Endothelial cell of umbilical vein (primary cell): ENCODE measurements around the gene BAD. TPM values are rescaled to one million over a fixed set of nuclear protein-coding genes. Genes with fewer than 3 reads are reported as not detected.

Experiments
- BruUV-seq: library from RNA; stranded (reverse); fragments of 400-500 nt; replicated peaks from 2 replicates; lab custom pipeline; 2021; lab: Mats Ljungman, UMichigan
- CTCF ChIA-PET: fragments of 300-600, 350-600 bp; sonication (Branson Sonifier 250); formaldehyde crosslinking; loops from one replicate; lab custom pipeline; 2021; ENCODE audit warnings: antibody characterized with exemption, inconsistent platforms; lab: Charles Lee
- POLR2A ChIA-PET: fragments of 300-600, 350-600 bp; sonication (Branson Sonifier 250); formaldehyde crosslinking; loops from one replicate; lab custom pipeline; 2021; ENCODE audit warnings: antibody characterized with exemption, inconsistent platforms; lab: Charles Lee
- DNase-seq: peaks from one replicate; pipeline ENCODE4 v3.0.0-alpha.2; 2011; ENCODE audit warnings: low read depth, low spot score
- FAIRE-seq: peaks from 2 replicates; lab custom pipeline; 2011; peaks lifted over from hg19 to GRCh38; lab: Jason Lieb, UNC
- H2AFZ ChIP-seq: 2 replicates; pipeline ENCODE4 v1.6.0; 2012; ENCODE audit warnings: low read depth, low read length, control low read depth, inconsistent platforms
- H3K27ac ChIP-seq: 2 replicates; pipeline ENCODE4 v1.5.1; 2011; ENCODE audit warnings: low read depth, mild to moderate bottlenecking, control low read depth, low read length, moderate library complexity; ENCODE audit not compliant: insufficient read depth
- H3K27me3 ChIP-seq, 2 experiments: 2 replicates each; pipeline versions ENCODE4 v1.6.0 to v1.6.1; 2011; ENCODE audit warnings: low read length in 2 of 2, mixed read lengths in 1 of 2; ENCODE audit not compliant: control insufficient read depth in 2 of 2, insufficient read depth in 2 of 2
- H3K36me3 ChIP-seq, 2 experiments: 2 replicates in 1 of 2; 3 replicates in 1 of 2; pipeline ENCODE4 v1.5.1; 2011; ENCODE audit warnings: low read length in 2 of 2, mild to moderate bottlenecking in 1 of 2, moderate library complexity in 1 of 2; ENCODE audit not compliant: control insufficient read depth in 2 of 2, insufficient read depth in 2 of 2; ENCODE audit errors: extremely low read depth in 1 of 2
- H3K4me1 ChIP-seq: 3 replicates; pipeline ENCODE4 v1.5.1; 2011; ENCODE audit warnings: mild to moderate bottlenecking, low read length; ENCODE audit not compliant: control insufficient read depth, insufficient read depth; ENCODE audit errors: extremely low read depth
- H3K4me2 ChIP-seq: 2 replicates; pipeline ENCODE4 v1.6.1; 2011; ENCODE audit warnings: low read length, control low read depth, mixed read lengths; ENCODE audit not compliant: insufficient read depth
- H3K4me3 ChIP-seq, 3 experiments: fragments of 200-600 bp in 1 of 3; sonication (generic), shearing (Covaris generic) in 1 of 3; replicated peaks in 1 of 3; 2 replicates each; pipeline ENCODE4 v1.5.1; 2011 to 2016; ENCODE audit warnings: control low read depth in 3 of 3, low read length in 3 of 3, mild to moderate bottlenecking in 2 of 3, inconsistent platforms in 1 of 3, low read depth in 1 of 3, moderate library complexity in 1 of 3; ENCODE audit not compliant: insufficient read depth in 1 of 3
- H3K79me2 ChIP-seq: 2 replicates; pipeline ENCODE4 v1.6.0; 2012; ENCODE audit warnings: low read length, inconsistent platforms; ENCODE audit not compliant: control insufficient read depth, insufficient read depth
- H3K9ac ChIP-seq: replicated peaks from 2 replicates; pipeline ENCODE3; 2011; ENCODE audit warnings: low read length, control low read depth; ENCODE audit not compliant: insufficient read depth; ENCODE audit errors: extremely low read depth
- H3K9me1 ChIP-seq: replicated peaks from 3 replicates; pipeline ENCODE4 v1.6.0; 2011; ENCODE audit warnings: mild to moderate bottlenecking, low read length; ENCODE audit not compliant: control insufficient read depth, insufficient read depth; ENCODE audit errors: extremely low read depth
- H3K9me3 ChIP-seq: replicated peaks from 2 replicates; pipeline ENCODE4 v1.5.1; 2012; ENCODE audit warnings: low read length, inconsistent platforms; ENCODE audit not compliant: control insufficient read depth, insufficient read depth
- H4K20me1 ChIP-seq: replicated peaks from 2 replicates; pipeline ENCODE3; 2011; ENCODE audit warnings: mild to moderate bottlenecking, low read length; ENCODE audit not compliant: control insufficient read depth, insufficient read depth; ENCODE audit errors: extremely low read depth
- CTCF ChIP-seq, 2 donors: IDR thresholded peaks; 1 replicate in 1 of 2; 2 replicates in 1 of 2; pipeline ENCODE4 v1.5.1; 2011; ENCODE audit warnings: low read length in 2 of 2, mild to moderate bottlenecking in 2 of 2, moderate library complexity in 2 of 2, control low read depth in 1 of 2, inconsistent platforms in 1 of 2, low read depth in 1 of 2; ENCODE audit not compliant: insufficient read depth in 1 of 2; ENCODE audit errors: extremely low read depth in 1 of 2
- EZH2 ChIP-seq: IDR thresholded peaks from 2 replicates; pipeline ENCODE4 v1.6.1; 2012; ENCODE audit warnings: borderline replicate concordance, low read depth, mild to moderate bottlenecking, moderate library complexity, low read length, inconsistent platforms; ENCODE audit not compliant: severe bottlenecking
- FOS ChIP-seq: IDR thresholded peaks from 2 replicates; pipeline ENCODE4 v1.6.1; 2011; ENCODE audit warnings: mild to moderate bottlenecking, low read length, moderate library complexity, borderline replicate concordance; ENCODE audit not compliant: insufficient read depth
- GATA2 ChIP-seq: IDR thresholded peaks from 2 replicates; pipeline ENCODE4 v1.7.0; 2011; ENCODE audit warnings: low read depth, mild to moderate bottlenecking, moderate library complexity, mixed read lengths, low read length; ENCODE audit not compliant: insufficient read length, insufficient read depth
- JUN ChIP-seq: IDR thresholded peaks from 2 replicates; pipeline ENCODE4 v1.6.1; 2011; ENCODE audit warnings: borderline replicate concordance, low read depth; ENCODE audit not compliant: insufficient read length, insufficient read depth
- MAX ChIP-seq: IDR thresholded peaks from 2 replicates; pipeline ENCODE4 v1.6.1; 2011; ENCODE audit not compliant: insufficient read depth, insufficient read length
- MYC ChIP-seq: IDR thresholded peaks from one replicate; pipeline ENCODE4 v1.6.1; 2011; ENCODE audit warnings: mild to moderate bottlenecking, low read depth, low read length
- POLR2A ChIP-seq: IDR thresholded peaks from 2 replicates; pipeline ENCODE4 v1.6.1; 2012; ENCODE audit warnings: low read depth, mild to moderate bottlenecking, control low read depth, low read length
- POLR2AphosphoS5 ChIP-seq: IDR thresholded peaks from 2 replicates; pipeline ENCODE4 v1.6.1; 2012; ENCODE audit warnings: low read depth, mild to moderate bottlenecking, control low read depth, low read length, moderate library complexity; ENCODE audit not compliant: insufficient read depth
- dilution Hi-C: fragments of 300-500 bp; cut with MboI; formaldehyde crosslinking; loops from one replicate; pipeline ENCODE4 v1.15.0; 2019; ENCODE audit warnings: low sequenced_read_pairs; ENCODE audit not compliant: extremely low pct_ligation_motif_present
- intact Hi-C: fragments of 100-400 bp; cut with micrococcal nuclease; formaldehyde crosslinking; loops from one replicate; pipeline ENCODE4 v1.10.0; 2022
- polyA plus RNA-seq, 4 experiments: library from polyadenylated mRNA; depleted of rRNA in 3 of 4; stranded (reverse) in 3 of 4; unstranded in 1 of 4; fragments of >200 nt; gene quantifications; 2 replicates each; pipeline versions ENCODE4 v1.2.1 to v1.2.3, GENCODE V29; 2011 to 2012; ENCODE audit warnings: missing spikeins in 1 of 4
- total RNA-seq: library from RNA; stranded (reverse); gene quantifications from 2 replicates; pipeline ENCODE4 v1.2.3, GENCODE V29; 2021

BAD gene
- total and polyA plus RNA-seq, 2 donors (not counting 3 experiments of a cell fraction or from before 2014, with no cell fraction given): 65.3 to 88.0 TPM

- Histone ChIP-seq H3K9me3 (no peaks in the 10 kb centered on the region), H3K4me2 (no peak overlapping the region), H3K4me3 (no peak overlapping the region), H3K27me3 (no peaks in the 10 kb centered on the region), H3K9ac (no peak overlapping the region), H4K20me1 (no peaks in the 10 kb centered on the region), H3K79me2 (no peaks in the 10 kb centered on the region), H2AFZ (no peak overlapping the region), H3K27ac (no peak overlapping the region), H3K9me1 (no peaks in the 10 kb centered on the region), H3K4me1 (peaks cover 3% of the 10 kb centered on the region), H3K36me3 (peaks cover 0 to 2% of the 10 kb centered on the region in 2 experiments)
- FAIRE-seq (no peak), DNase-seq (no peak)
- no TSS peak for BruUV-seq
- TF ChIP-seq CTCF (IDR thresholded peaks at IDR 0.05; ENCODE audit: extremely low read depth in 1 of 2, insufficient read depth in 1 of 2, low read depth in 1 of 2, low read length in 2 of 2) (no peak), POLR2A (no peak), FOS (no peak), POLR2AphosphoS5 (no peak), GATA2 (no peak), MYC (no peak), MAX (no peak), EZH2 (no peak), JUN (no peak)
- ChIA-PET POLR2A (no interaction called here), CTCF (interaction anchor here (1.8 kb wide), 1 partner anchor 9 kb away, joined by 8 read pairs; the partner anchor contains the start of gene PRDX5)
- intact Hi-C loops (no loop called here), dilution Hi-C loops (no loop called here)
These were observed 42.9 kb upstream of the BAD start for GRCh38 chr11:64327375-64327774.
